Suprapubic skin (tissue), 4 donors: ENCODE results near the gene PNN. TPM values are rescaled to one million over a fixed set of nuclear protein-coding genes. Genes with fewer than 3 reads are reported as not detected.
"Not testable (repeated sequence)": the region's sequence is repeated elsewhere in the genome, so short reads cannot be mapped to it uniquely, and the experiment has no call there.

Experiments used
- DNase-seq, 2 donors: peaks; one replicate each; pipeline ENCODE4 v3.0.0-alpha.2; 2019; ENCODE audit warnings: low spot score in 2 of 2
- H3K27ac ChIP-seq: fragments of 200-600 bp; sonication (generic); one replicate; pipeline ENCODE4 v1.5.1; 2019
- H3K27me3 ChIP-seq: fragments of 200-600 bp; sonication (generic); one replicate; pipeline ENCODE4 v1.5.1; 2019
- H3K36me3 ChIP-seq: fragments of 200-600 bp; sonication (generic); one replicate; pipeline ENCODE4 v1.5.1; 2019
- H3K4me1 ChIP-seq: fragments of 200-600 bp; sonication (generic); one replicate; pipeline ENCODE4 v1.5.1; 2019
- H3K4me3 ChIP-seq: fragments of 200-600 bp; sonication (generic); one replicate; pipeline ENCODE4 v1.5.1; 2019; ENCODE audit warnings: mild to moderate bottlenecking
- H3K9me3 ChIP-seq: fragments of 200-600 bp; sonication (generic); one replicate; pipeline ENCODE4 v1.5.1; 2019
- CTCF ChIP-seq, 2 donors: fragments of 200-600 bp in 1 of 2; fragments of 450-650 bp in 1 of 2; sonication (generic) in 1 of 2; IDR thresholded peaks; one replicate each; pipeline ENCODE4 v1.5.1; 2016 to 2019; ENCODE audit warnings: antibody characterized with exemption in 2 of 2, mild to moderate bottlenecking in 1 of 2, moderate library complexity in 1 of 2
- EP300 ChIP-seq: sonication (generic); formaldehyde crosslinking; IDR thresholded peaks from one replicate; pipeline ENCODE4 v1.6.1; 2017; ENCODE audit warnings: antibody characterized with exemption
- POLR2A ChIP-seq, 2 donors: fragments of 450-650 bp; IDR thresholded peaks; one replicate each; pipeline ENCODE4 v1.6.1; 2017; ENCODE audit warnings: antibody characterized with exemption in 2 of 2, mild to moderate bottlenecking in 2 of 2, moderate library complexity in 2 of 2
- POLR2AphosphoS5 ChIP-seq, 3 donors: sonication (generic); formaldehyde crosslinking; IDR thresholded peaks; one replicate each; pipeline ENCODE4 v1.6.1; 2017; ENCODE audit warnings: antibody characterized with exemption in 3 of 3
- WGBS: methylation state at CpG from one replicate; pipeline ENCODE4 v1.1.5; 2018; 5-methylcytosine and 5-hydroxymethylcytosine counted together
- total RNA-seq, 4 donors: library from RNA; depleted of rRNA; stranded (reverse); fragments of >200 nt; gene quantifications; one replicate each; pipeline ENCODE4 v1.1.0, GENCODE V29; 2016

Gene PNN
- total RNA-seq, 4 donors from 2014 or later = 24.8 to 63.3 (median 26.4) TPM

GRCh38 chr14:39145266-39145966, 29.6 kb upstream of the PNN start:
- TF ChIP-seq POLR2AphosphoS5 (IDR thresholded peaks at IDR 0.05) = no peak
- TF ChIP-seq EP300 = no peak
- TF ChIP-seq CTCF (IDR thresholded peaks at IDR 0.05) = no peak
- TF ChIP-seq POLR2A (IDR thresholded peaks at IDR 0.05) = no peak
- no peak overlapping the region for H3K27ac ChIP-seq
- H3K4me1 ChIP-seq = no peaks in the 10 kb centered on the region
- H3K9me3 ChIP-seq = no peaks in the 10 kb centered on the region
- no peaks in the 10 kb centered on the region for H3K27me3 ChIP-seq
- no peak for DNase-seq
- H3K36me3 ChIP-seq = peaks cover 45% of the 10 kb centered on the region
- H3K4me3 ChIP-seq = no peak overlapping the region
- WGBS = 90% methylated on average over 7 of the region's 7 CpGs

DNA sequence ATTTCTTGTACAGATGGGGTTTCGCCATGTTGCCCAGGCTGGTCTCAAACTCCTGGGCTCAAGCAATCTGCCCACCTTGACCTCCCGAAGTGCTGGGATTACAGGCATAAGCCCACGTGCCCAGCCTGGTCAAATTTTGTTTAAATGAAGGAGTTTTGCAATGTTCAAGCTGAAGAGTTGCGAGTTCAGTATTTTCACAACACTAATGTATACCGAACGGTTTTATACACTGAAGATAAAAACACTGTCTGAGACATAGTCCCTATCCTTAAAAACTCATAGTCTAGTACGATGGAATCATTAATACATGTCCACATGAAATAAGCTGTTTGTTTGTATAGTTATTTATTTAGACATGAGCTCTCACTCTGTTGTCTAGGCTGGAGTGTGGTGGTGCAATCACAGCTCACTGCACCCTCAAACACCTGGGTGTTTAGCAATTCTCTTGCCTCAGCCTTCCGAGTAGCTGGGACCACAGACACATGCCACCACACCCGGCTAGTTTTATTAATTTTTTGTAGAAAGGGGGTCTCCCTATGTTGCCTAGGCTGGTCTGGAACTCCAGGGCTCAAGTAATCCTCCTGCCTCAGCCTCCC, 20.4 kb upstream of the PNN start:
- Histone ChIP-seq H3K9me3 (no peaks in the 10 kb centered on the region), H3K27me3 (no peaks in the 10 kb centered on the region), H3K4me3 (no peak overlapping the region), H3K27ac (no peak overlapping the region), H3K4me1 (no peaks in the 10 kb centered on the region), H3K36me3 (peaks cover 66% of the 10 kb centered on the region)
- DNase-seq = no peak
- TF ChIP-seq EP300 (no peak), POLR2AphosphoS5 (IDR thresholded peaks at IDR 0.05) (no peak), CTCF (IDR thresholded peaks at IDR 0.05) (no peak), POLR2A (IDR thresholded peaks at IDR 0.05) (no peak)
- WGBS = 96% methylated on average over 9 of the region's 9 CpGs

DNA sequence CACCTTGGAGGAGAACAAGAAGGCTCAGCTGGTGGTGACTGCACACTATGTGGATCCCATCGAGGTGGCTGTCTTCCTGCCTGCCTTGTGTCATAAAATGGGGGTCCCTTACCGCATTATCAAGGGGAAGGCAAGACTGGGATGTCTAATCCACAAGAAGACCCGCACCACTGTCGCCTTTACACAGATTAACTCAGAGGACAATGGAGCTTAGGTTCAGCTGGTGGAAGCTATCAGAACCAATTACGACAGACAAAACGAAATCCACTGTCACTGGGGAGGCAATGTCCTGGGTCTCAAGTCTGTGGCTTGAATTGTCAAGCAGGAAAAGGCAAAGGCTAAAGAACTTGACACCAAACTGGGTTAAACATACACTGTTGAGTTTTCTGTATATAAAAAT, 17.6 kb upstream of the PNN start:
- Histone ChIP-seq H3K27me3 (no peaks in the 10 kb centered on the region), H3K4me1 (no peaks in the 10 kb centered on the region), H3K9me3 (no peaks in the 10 kb centered on the region), H3K4me3 (no peak overlapping the region), H3K36me3 (peaks cover 64% of the 10 kb centered on the region), H3K27ac (no peak overlapping the region)
- no peak for DNase-seq
- 95% methylated on average over 5 of the region's 6 CpGs for WGBS
- no peak for TF ChIP-seq CTCF (IDR thresholded peaks at IDR 0.05)
- no peak for TF ChIP-seq POLR2AphosphoS5 (IDR thresholded peaks at IDR 0.05)
- no peak for TF ChIP-seq EP300
- TF ChIP-seq POLR2A (IDR thresholded peaks at IDR 0.05) = no peak

DNA sequence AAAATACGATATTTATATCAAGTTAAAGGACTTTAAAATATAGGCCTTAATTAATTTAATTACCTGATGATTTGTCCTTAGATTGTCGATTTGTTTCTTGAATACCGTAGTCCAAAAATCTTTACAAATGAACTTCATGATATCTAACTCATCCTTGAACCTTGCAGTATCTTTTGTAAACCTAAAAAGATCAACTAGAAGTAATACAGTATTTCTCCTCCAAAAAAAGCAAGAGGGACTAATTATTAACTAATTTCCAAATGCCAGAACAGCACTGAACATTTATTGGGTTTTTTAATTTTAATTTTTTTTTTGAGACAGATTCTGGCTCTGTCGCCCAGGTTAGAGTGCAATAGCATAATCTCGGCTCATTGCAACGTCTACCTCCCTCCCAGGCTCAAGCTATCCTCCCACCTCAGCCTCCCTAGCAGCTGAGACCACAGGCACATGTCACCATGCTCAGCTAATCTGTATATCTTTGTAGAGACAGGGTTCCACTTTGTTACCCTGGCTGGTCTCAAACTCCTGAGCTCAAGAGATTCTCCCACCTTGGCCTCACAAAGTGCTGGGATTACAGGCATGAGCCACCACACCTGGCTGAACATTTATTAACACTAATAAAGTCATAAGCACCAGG, 16.7 kb upstream of the PNN start:
- H3K4me1 ChIP-seq = no peaks in the 10 kb centered on the region
- peaks cover 63% of the 10 kb centered on the region for H3K36me3 ChIP-seq
- 92% methylated on average over 6 of the region's 6 CpGs for WGBS
- H3K27ac ChIP-seq = no peak overlapping the region
- DNase-seq = no peak
- H3K27me3 ChIP-seq = no peaks in the 10 kb centered on the region
- H3K9me3 ChIP-seq = no peaks in the 10 kb centered on the region
- TF ChIP-seq EP300 = no peak
- no peak for TF ChIP-seq POLR2A (IDR thresholded peaks at IDR 0.05)
- TF ChIP-seq CTCF (IDR thresholded peaks at IDR 0.05) = no peak
- TF ChIP-seq POLR2AphosphoS5 (IDR thresholded peaks at IDR 0.05) = no peak
- no peak overlapping the region for H3K4me3 ChIP-seq

DNA sequence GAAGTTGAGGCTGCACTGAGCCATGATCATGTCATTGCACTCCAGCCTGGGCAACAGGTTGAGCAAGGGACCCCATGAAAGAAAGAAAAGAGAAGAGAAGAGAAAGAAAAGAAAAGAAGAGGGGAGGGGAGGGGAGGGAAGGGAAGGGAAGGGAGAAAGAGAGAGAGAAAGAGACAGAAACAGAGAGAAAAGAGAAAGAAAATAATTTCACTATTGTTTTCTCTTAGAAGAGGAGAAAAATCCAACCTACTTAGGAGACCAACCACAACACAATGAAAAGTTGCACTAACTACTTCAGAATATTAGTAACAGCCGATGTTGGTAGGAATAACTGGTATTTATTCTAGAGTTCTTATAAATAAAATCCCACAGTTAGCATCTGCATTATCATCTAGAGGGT, 14.6 kb upstream of the PNN start:
- no peaks in the 10 kb centered on the region for H3K9me3 ChIP-seq
- H3K27me3 ChIP-seq = no peaks in the 10 kb centered on the region
- peaks cover 51% of the 10 kb centered on the region for H3K36me3 ChIP-seq
- H3K27ac ChIP-seq = no peak overlapping the region
- H3K4me3 ChIP-seq = no peak overlapping the region
- no peak for DNase-seq
- peaks cover 3% of the 10 kb centered on the region for H3K4me1 ChIP-seq
- WGBS = 97% methylated on average over 1 of the region's 1 CpG
- TF ChIP-seq POLR2AphosphoS5 (IDR thresholded peaks at IDR 0.05) (no peak), POLR2A (IDR thresholded peaks at IDR 0.05) (no peak), CTCF (IDR thresholded peaks at IDR 0.05) (no peak), EP300 (no peak)

DNA sequence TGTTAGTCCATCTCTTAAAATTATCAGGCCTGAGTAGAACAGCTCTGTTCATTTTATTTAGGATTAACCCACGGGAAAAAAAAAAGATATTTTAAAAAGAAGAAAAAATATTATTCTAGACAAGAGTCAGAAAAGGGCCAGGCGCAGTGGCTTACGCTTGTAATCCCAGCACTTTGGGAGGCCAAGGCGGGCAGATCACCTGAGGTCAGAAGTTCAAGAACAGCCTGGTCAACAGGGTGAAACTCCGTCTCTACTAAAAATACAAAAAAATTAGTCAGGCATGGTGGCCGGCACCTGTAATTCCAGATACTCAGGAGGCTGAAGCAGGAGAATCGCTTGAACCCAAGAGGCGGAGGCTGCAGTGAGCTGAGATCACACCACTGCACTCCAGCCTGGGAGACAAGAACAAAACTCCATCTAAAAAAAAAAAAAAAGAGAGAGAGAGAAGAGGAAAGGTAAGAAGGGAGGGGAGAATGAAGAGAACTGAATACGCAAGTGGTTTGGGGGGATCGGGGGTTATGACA, 7.2 kb upstream of the PNN start:
- not testable (repeated sequence) for H3K4me3 ChIP-seq, DNase-seq, H3K36me3 ChIP-seq, H3K27me3 ChIP-seq, H3K27ac ChIP-seq, H3K9me3 ChIP-seq
- 91% methylated on average over 10 of the region's 10 CpGs for WGBS
- H3K4me1 ChIP-seq = peaks cover 30% of the 10 kb centered on the region
